ENCODE results near the gene JTB.

JTB gene

GRCh38 chr1:153932156-153933131 is 45.0 kb downstream of the JTB start:
- no peak for DNase-seq (ENCODE audit: low read depth)

DNA sequence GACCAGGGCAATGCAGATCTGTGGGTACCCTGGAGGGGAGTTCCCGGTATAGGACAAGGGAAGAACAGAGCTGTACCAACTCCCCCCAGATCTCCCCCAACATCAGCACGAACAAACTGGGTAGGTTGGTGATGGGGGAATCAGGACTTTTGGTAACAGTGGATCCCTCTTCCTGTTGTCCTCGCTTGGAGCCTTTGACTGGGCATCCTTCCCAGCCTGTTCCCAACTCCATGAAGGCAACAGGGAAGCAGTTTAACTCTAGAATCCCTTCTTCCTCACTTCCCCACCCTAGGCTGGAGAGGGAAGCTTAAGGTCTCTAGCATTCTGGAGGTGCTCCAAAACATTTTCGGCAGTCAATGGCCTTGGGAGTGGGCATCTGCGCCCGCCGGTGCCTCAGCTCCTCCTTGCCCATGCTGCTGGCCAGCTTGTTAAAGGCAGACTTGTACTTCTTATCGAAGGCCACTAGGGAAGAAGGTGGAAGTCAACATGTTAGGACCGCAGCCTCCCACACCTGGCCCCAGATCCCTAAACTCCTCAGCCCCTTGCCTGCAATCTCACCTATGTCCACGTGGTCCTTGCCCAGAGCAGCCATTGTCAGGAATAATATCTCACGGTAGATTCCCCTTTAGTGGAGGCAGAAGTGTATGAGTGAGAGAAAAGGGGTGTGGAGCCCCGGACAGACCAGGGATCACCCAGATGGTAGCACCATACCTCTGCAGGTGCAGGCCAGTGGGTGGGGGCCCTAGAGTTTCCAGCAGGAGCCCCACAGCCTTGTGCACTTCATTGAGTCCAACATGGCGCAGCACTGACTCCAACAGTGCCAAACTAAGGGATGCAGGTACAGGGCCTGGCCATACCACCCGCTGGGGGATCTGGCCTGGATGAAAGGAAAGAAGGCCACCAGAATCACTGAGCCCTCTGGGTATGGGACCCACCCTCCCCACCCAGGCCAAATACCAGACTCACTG is 47.2 kb downstream of the JTB start:
- DNase-seq (ENCODE audit: low read depth) = no peak

- DNase-seq (ENCODE audit: low read depth) = no peak
Measured at GRCh38 chr1:153929426-153929825, 48.0 kb downstream of the JTB start.

- DNase-seq (ENCODE audit: low read depth) = no peak
Measured at GRCh38 chr1:153928791-153929341, 48.6 kb downstream of the JTB start.

DNA sequence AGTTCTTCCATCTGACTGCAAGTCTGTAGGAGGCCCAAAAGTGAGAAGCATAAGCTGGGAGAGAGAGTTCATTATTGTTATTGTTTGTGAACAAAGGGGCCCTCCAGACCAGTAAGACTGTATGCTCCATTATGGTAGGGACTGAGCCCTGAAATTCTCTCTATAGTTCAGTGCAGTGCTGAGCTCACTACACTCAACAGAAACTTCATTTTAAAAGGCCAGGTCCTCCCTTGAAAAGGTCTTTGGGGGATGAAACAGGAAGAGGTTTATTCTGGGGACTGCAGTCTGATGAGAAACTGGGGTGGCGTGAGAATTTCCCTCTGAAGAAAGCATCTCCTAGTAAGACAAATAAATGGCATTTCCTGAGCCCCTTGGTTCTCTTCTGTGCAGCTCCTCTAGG is 49.2 kb downstream of the JTB start:
- DNase-seq (ENCODE audit: low read depth) = no peak

GRCh38 chr1:153926405-153926804 is 51.1 kb downstream of the JTB start:
- DNase-seq (ENCODE audit: low read depth) = no peak
